Measurements from ENCODE around the gene METTL8. TPM values are rescaled to one million over a fixed set of nuclear protein-coding genes. Genes with fewer than 3 reads are reported as not detected.

METTL8 gene, protein sequence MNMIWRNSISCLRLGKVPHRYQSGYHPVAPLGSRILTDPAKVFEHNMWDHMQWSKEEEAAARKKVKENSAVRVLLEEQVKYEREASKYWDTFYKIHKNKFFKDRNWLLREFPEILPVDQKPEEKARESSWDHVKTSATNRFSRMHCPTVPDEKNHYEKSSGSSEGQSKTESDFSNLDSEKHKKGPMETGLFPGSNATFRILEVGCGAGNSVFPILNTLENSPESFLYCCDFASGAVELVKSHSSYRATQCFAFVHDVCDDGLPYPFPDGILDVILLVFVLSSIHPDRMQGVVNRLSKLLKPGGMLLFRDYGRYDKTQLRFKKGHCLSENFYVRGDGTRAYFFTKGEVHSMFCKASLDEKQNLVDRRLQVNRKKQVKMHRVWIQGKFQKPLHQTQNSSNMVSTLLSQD
- 5.3 and 17.6 TPM in 2 replicates for total RNA-seq

DNA sequence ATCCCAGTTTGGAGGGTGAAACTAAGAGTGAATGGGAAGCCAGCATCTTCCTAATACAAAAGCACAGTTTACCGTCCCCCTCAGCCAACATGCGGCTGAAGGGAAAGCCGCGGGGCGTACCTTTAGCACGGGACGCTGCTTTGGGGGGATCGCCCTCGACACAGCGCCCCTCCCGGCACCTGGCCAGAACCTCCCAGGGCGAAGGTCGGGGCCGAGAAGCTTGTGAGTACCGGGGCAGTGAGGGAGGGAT lies at the start of gene METTL8:
Gene METTL8, minus strand, starts transcription at position 228 of the 250 bp plus-strand sequence. CDS start 41,805 bp downstream, outside the sequence.

DNA sequence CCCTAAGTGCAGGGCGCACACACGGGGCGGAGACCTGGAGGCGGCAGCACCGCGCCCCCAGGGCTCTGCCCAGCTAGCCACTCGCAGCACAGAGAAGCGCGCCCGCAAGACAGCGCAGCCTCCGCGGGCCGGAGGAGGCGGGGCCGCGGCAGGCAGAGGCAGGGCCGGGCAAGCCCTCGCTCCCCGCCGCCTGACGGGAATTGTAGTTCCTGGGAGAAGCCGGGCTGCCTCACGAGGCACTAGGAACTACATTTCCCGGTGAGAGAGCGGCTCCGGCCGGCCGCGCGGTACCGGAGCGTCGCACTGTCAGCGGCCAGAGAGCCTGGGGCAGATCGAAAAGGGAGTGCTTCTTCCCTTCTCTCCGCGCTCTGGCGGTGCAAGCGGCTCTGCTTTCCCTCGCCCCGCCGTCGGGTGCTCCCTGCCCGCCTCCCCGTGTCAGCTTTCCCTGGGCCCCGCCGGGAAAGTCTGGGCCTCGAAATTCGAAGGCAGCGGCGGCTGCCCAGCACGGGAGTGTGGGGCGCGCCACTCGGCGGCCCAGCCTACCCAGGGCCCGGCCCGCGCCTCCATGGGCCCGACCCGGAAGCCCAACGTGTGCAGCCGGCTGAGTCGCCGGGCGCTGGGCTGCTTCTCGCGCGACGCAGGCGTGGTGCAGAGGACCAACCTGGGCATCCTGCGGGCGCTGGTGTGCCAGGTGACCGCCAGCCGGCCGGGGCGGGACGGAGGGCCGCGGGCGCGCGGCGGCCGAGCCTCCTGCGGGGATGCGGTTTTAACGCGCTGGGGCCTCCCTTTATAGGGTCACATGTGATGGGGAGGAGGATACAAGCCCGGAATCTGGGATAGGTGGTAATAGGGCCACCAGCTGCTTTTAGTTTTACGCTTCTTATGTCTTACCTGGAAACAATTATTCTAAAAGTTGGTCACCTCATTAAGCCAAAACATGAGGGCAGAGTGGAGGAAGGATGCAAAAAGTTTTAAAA lies 511 bp upstream of the METTL8 start, which contains the start of gene DCAF17:
Gene DCAF17, plus strand, starts transcription at position 214 of the 977 bp plus-strand sequence. Its CDS starts 352 bp downstream, at position 566.

Other genes with a start within 250 kb of the METTL8 start
- gene DCAF17, start 236 bp upstream of the METTL8 start, total RNA-seq, result 8.0 and 10.3 TPM in 2 replicates
- gene CYBRD1, start 88.5 kb upstream of the METTL8 start, total RNA-seq, result 11.2 and 46.8 TPM in 2 replicates

Measured in mesangial cell (primary cell).